T-cell (primary cell): ENCODE data around the gene HADHB. TPM values are rescaled to one million over a fixed set of nuclear protein-coding genes. Genes with fewer than 3 reads are reported as not detected.
A peak's percentile ranks its signal among the peaks of the same experiment; 100 is the strongest.
"Not testable (repeated sequence)": the region's sequence is repeated elsewhere in the genome, so short reads cannot be mapped to it uniquely, and the experiment has no call there.

ENCODE experiments used
- ATAC-seq, 4 experiments: fragments of 200-7000 bp in 3 of 4; fragments of 150-1000 bp in 1 of 4; cut with Tn5 transposase; replicated peaks in 1 of 4; 1 replicate in 3 of 4; 2 replicates in 1 of 4; pipeline ENCODE4 v1.10.0; 2021; ENCODE audit warnings: moderate library complexity in 3 of 4, mild to moderate bottlenecking in 2 of 4, moderate number of reproducible peaks in 1 of 4
- CTCF ChIA-PET, 2 donors: fragments of 300-600 bp; sonication (Branson Sonifier 250); formaldehyde crosslinking; loops; one replicate each; lab custom pipeline; 2022; ENCODE audit warnings: antibody characterized with exemption in 2 of 2; lab: Charles Lee
- POLR2A ChIA-PET, 2 donors: fragments of 300-600 bp; sonication (Branson Sonifier 250); formaldehyde crosslinking; loops; one replicate each; lab custom pipeline; 2022; ENCODE audit warnings: antibody characterized with exemption in 2 of 2; lab: Charles Lee
- DNase-seq, 35 experiments: peaks; one replicate each; pipeline versions ENCODE4 v3.0.0 to v3.0.0-alpha.2; 2013 to 2023
- H3K27ac ChIP-seq: one replicate; pipeline ENCODE4 v1.5.1; 2013; ENCODE audit warnings: low read length
- H3K27me3 ChIP-seq, 2 experiments: replicated peaks in 1 of 2; 1 replicate in 1 of 2; 2 replicates in 1 of 2; pipeline versions ENCODE4 v1.6.1 to v1.7.0; 2013; ENCODE audit warnings: low read length in 1 of 2, mixed read lengths in 1 of 2; ENCODE audit not compliant: control insufficient read depth in 2 of 2, insufficient read depth in 2 of 2; ENCODE audit errors: extremely low read depth in 1 of 2
- H3K36me3 ChIP-seq, 2 donors: 1 replicate in 1 of 2; 2 replicates in 1 of 2; pipeline versions ENCODE4 v1.6.1 to v1.7.0; 2013; ENCODE audit warnings: low read length in 1 of 2; ENCODE audit not compliant: control insufficient read depth in 2 of 2, insufficient read depth in 1 of 2; ENCODE audit errors: extremely low read depth in 1 of 2
- H3K4me1 ChIP-seq, 2 experiments: 1 replicate in 1 of 2; 2 replicates in 1 of 2; pipeline versions ENCODE4 v1.6.1 to v1.7.0; 2013; ENCODE audit warnings: low read length in 2 of 2, mixed read lengths in 1 of 2; ENCODE audit not compliant: insufficient read depth in 2 of 2, control insufficient read depth in 1 of 2; ENCODE audit errors: extremely low read depth in 1 of 2
- H3K4me3 ChIP-seq, 2 donors: 1 replicate in 1 of 2; 2 replicates in 1 of 2; pipeline versions ENCODE4 v1.5.1 to v1.7.0; 2013; ENCODE audit warnings: mild to moderate bottlenecking in 2 of 2, low read length in 1 of 2, moderate library complexity in 1 of 2; ENCODE audit not compliant: control insufficient read depth in 1 of 2; ENCODE audit errors: extremely low read depth in 1 of 2
- H3K9me3 ChIP-seq: 2 replicates; pipeline ENCODE4 v1.7.0; 2013
- H3K27ac Mint-ChIP-seq, 2 donors: one replicate each; pipeline ENCODE4 v1.8.0; 2020 to 2021; ENCODE audit warnings: mild to moderate bottlenecking in 2 of 2, mixed read lengths in 2 of 2
- H3K27me3 Mint-ChIP-seq, 2 donors: one replicate each; pipeline ENCODE4 v1.8.0; 2021 to 2022; ENCODE audit warnings: mixed read lengths in 2 of 2
- H3K36me3 Mint-ChIP-seq: one replicate; pipeline ENCODE4 v1.8.0; 2021; ENCODE audit warnings: mixed read lengths
- H3K4me1 Mint-ChIP-seq, 3 donors: one replicate each; pipeline ENCODE4 v1.8.0; 2020 to 2022; ENCODE audit warnings: mixed read lengths in 3 of 3, mild to moderate bottlenecking in 1 of 3
- H3K4me3 Mint-ChIP-seq, 3 donors: one replicate each; pipeline ENCODE4 v1.8.0; 2020 to 2022; ENCODE audit warnings: mild to moderate bottlenecking in 3 of 3, mixed read lengths in 3 of 3, moderate library complexity in 3 of 3
- H3K9me3 Mint-ChIP-seq, 3 donors: one replicate each; pipeline ENCODE4 v1.8.0; 2020 to 2022; ENCODE audit warnings: mixed read lengths in 3 of 3
- WGBS: methylation state at CpG from one replicate; pipeline ENCODE4 v1.1.5; 2013; ENCODE audit warnings: missing lambda C conversion rate; ENCODE audit not compliant: insufficient coverage; 5-methylcytosine and 5-hydroxymethylcytosine counted together
- total RNA-seq, 35 experiments: library from RNA in 6 of 35; stranded (reverse) in 6 of 35; fragments of 120-200 nt in 1 of 35; gene quantifications; one replicate each; pipeline versions ENCODE4 v1.2.1 to v1.2.4 and lab custom pipeline; 2013 to 2026

HADHB gene
- total RNA-seq, 5 donors from 2014 or later (not counting 1 experiment from before 2014, with no cell fraction given), result 44.4 to 62.9 (median 54.3) TPM

DNA sequence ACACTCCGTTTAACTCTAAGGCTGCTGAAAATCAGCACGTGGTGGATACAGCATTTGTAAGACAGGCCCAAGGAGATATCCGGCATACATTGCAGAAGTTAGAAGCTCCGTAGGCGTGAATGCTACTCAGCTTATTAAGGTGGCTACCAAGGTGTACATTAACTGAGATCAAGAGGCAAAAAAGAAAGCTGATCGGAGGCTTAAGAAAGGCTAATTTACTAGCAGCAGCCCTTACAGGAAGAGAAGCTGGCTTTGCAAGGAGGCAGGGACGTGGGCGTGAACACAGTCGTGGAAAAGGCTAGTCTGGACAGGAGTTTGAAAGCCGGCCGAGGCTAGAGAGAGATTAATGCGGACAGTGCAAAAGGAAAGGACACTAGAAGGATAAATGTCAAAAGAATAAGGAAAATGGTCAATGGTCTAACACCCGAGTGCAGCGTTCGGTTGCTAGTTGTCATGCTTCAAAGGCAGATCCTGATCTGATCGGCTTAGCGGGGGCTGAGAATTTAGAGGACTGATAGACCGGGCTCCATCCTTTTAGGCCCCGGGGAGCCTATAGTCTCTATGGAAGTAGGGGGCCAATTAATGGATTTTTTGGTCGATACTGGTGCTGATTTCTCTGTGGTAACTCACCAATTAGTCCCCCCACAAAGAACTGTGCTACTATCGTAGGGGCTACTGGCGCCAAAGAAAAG lies 55.6 kb downstream of the HADHB start:
- H3K27me3 Mint-ChIP-seq, result no peaks in the 10 kb centered on the region
- peak overlapping the region; percentile 56 to 96 for H3K4me3 ChIP-seq
- H3K9me3 ChIP-seq, result no peaks in the 10 kb centered on the region
- POLR2A ChIA-PET, result interaction anchor here in 1 of 2 donors (0.5 kb wide), 1 partner anchor 427 kb away, joined by 12 read pairs; no protein-coding TSS in a partner anchor
- H3K27ac Mint-ChIP-seq, result no peak overlapping the region
- H3K4me1 ChIP-seq, result peaks cover 3 to 30% of the 10 kb centered on the region in 2 experiments
- H3K36me3 ChIP-seq, result peaks cover 0 to 5% of the 10 kb centered on the region in 2 donors
- WGBS, result 60% methylated on average over 17 of the region's 22 CpGs
- ATAC-seq, result peak; percentile 30 to 55 (median 40)
- H3K27me3 ChIP-seq, result peaks cover 0 to 6% of the 10 kb centered on the region in 2 experiments
- H3K27ac ChIP-seq, result peak overlapping the region; percentile 50
- CTCF ChIA-PET, result interaction anchor here in 1 of 2 donors (0.6 to 1.0 kb wide), 2 partner anchors 19 to 56 kb away, joined by 3 to 6 read pairs; partner anchors contain the start of genes HADHA and HADHB
- no peak overlapping the region for H3K4me3 Mint-ChIP-seq
- H3K36me3 Mint-ChIP-seq, result no peaks in the 10 kb centered on the region
- peak in 9 of 35 experiments; percentile 3 to 47 (median 9) for DNase-seq
- peaks cover 0 to 3% (median 0%) of the 10 kb centered on the region in 3 donors for H3K4me1 Mint-ChIP-seq
- no peaks in the 10 kb centered on the region for H3K9me3 Mint-ChIP-seq

DNA sequence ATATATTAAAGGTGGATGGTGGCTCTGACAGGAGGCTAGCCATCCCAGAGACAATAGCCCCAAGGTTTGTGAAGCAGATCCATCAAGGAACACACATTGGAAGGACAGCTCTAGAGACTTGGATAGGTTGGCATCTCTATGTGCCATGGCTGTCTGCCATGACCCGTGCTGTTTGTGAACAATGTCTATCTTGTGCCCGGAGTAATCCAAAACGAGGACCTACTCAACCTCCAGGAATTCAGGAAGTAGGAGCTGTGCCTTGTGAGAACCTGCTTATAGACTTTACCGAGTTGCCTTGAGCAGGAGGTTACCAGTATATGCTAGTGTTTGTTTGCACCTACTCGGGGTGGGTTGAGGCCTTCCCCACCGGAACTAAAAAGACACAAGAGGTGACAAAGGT lies 58.1 kb downstream of the HADHB start:
- ChIA-PET POLR2A (interaction anchor here in 1 of 2 donors (0.6 kb wide), 2 partner anchors 11 to 39 kb away, joined by 3 read pairs; no protein-coding TSS in a partner anchor), CTCF (no interaction called here)
- WGBS, result 98% methylated on average over 5 of the region's 6 CpGs
- H3K4me3 Mint-ChIP-seq, result no peak overlapping the region
- H3K36me3 Mint-ChIP-seq, result no peaks in the 10 kb centered on the region
- Histone ChIP-seq H3K4me3 (no peak overlapping the region), H3K36me3 (peaks cover 0 to 5% of the 10 kb centered on the region in 2 donors), H3K27ac (no peak overlapping the region), H3K27me3 (peaks cover 0 to 6% of the 10 kb centered on the region in 2 experiments), H3K4me1 (peaks cover 3 to 30% of the 10 kb centered on the region in 2 experiments), H3K9me3 (no peaks in the 10 kb centered on the region)
- H3K9me3 Mint-ChIP-seq, result no peaks in the 10 kb centered on the region
- DNase-seq (no peak), ATAC-seq (no peak)
- H3K27me3 Mint-ChIP-seq, result no peaks in the 10 kb centered on the region
- H3K27ac Mint-ChIP-seq, result no peak overlapping the region
- H3K4me1 Mint-ChIP-seq, result peaks cover 0 to 6% (median 0%) of the 10 kb centered on the region in 3 donors

DNA sequence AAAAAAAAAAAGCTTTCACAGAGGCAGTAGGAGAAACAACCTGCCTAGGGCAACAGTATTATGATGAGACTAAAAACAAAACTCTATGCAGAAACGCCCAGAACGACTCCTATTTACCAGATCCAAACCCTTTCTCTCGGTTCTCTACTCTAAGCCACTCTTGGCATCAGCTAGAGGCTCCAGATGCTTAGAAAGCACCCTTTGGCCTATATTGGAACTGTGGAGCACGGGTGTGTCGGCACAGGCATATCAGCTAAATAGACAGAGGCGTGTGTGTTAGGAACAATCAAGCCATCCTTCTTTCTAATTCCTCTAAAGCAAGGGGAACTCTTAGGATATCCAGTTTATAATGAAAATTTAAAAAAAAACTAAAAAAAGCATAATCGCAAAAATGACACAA lies 60.4 kb downstream of the HADHB start:
- ChIA-PET CTCF (interaction anchor here in 1 of 2 donors (0.5 kb wide), 1 partner anchor 420 kb away, joined by 3 read pairs; no protein-coding TSS in a partner anchor), POLR2A (interaction anchor here in 1 of 2 donors (0.6 kb wide), 1 partner anchor 9 kb away, joined by 3 read pairs; no protein-coding TSS in a partner anchor)
- H3K9me3 ChIP-seq, H3K4me1 Mint-ChIP-seq, H3K27me3 ChIP-seq, H3K4me3 Mint-ChIP-seq, H3K27ac Mint-ChIP-seq, H3K36me3 Mint-ChIP-seq, ATAC-seq, H3K4me3 ChIP-seq, H3K27me3 Mint-ChIP-seq, H3K27ac ChIP-seq, H3K36me3 ChIP-seq, H3K9me3 Mint-ChIP-seq, DNase-seq: not testable (repeated sequence)
- WGBS, result 89% methylated on average over 4 of the region's 7 CpGs
- H3K4me1 ChIP-seq, result peaks cover 1 to 13% of the 10 kb centered on the region in 2 experiments

DNA sequence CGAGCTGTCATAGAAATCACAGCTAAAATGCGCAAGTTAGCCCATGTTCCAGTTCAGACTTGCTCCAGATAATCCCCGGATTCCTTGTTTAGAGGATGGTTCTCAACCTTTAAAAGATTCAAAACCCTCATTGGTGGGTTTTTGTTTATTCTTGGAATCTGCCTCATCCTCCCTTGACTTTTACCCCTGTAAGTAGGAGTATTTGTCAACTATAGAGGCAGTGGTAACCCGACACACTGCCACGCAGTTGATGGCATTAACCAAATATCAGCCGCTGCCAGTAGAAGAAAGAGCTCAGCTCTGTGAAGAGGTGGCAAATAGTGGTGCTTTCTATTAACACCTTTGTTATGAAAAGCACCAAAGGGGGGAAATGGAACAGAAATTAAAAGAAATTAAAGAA lies 60.8 kb downstream of the HADHB start:
- no peaks in the 10 kb centered on the region for H3K27me3 ChIP-seq
- H3K9me3 Mint-ChIP-seq, result no peaks in the 10 kb centered on the region
- DNase-seq, result no peak
- H3K9me3 ChIP-seq, result no peaks in the 10 kb centered on the region
- ChIA-PET CTCF (interaction anchor here in 1 of 2 donors (0.5 kb wide), 1 partner anchor 420 kb away, joined by 3 read pairs; no protein-coding TSS in a partner anchor), POLR2A (no interaction called here)
- peaks cover 10% of the 10 kb centered on the region for H3K36me3 Mint-ChIP-seq
- WGBS, result 67% methylated on average over 1 of the region's 6 CpGs
- H3K36me3 ChIP-seq, result peaks cover 3 to 5% of the 10 kb centered on the region in 2 donors
- no peak overlapping the region for H3K27ac Mint-ChIP-seq
- peaks cover 0 to 6% (median 0%) of the 10 kb centered on the region in 3 donors for H3K4me1 Mint-ChIP-seq
- H3K4me1 ChIP-seq, result peaks cover 0 to 8% of the 10 kb centered on the region in 2 experiments
- no peak overlapping the region for H3K4me3 ChIP-seq
- no peak for ATAC-seq
- no peak overlapping the region for H3K4me3 Mint-ChIP-seq
- no peak overlapping the region for H3K27ac ChIP-seq
- H3K27me3 Mint-ChIP-seq, result no peaks in the 10 kb centered on the region

DNA sequence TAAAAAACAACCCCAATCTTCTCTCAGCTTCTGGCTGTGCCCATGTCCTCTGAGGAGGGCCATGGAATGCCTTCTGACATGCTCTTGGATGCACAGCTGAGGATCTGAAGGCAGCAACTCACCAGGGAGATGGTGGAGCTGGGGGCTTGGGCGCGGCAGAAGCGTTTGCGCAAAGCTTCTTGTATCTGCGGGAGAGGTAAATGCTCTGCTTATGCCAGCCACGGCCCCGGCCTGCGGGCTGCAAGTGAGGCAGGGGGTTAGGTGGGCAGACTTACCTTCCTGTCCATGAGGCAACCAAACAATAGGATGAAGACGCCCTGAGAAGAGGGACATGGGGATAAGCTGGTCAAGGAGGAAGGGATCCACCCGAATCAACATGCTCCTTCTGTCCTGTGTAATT lies 65.2 kb downstream of the HADHB start:
- WGBS, result 90% methylated on average over 8 of the region's 10 CpGs
- H3K27me3 Mint-ChIP-seq, result no peaks in the 10 kb centered on the region
- peaks cover 0 to 3% of the 10 kb centered on the region in 2 donors for H3K36me3 ChIP-seq
- H3K9me3 Mint-ChIP-seq, result no peaks in the 10 kb centered on the region
- H3K4me1 ChIP-seq, result no peaks in the 10 kb centered on the region
- DNase-seq (no peak), ATAC-seq (no peak)
- H3K4me3 Mint-ChIP-seq, result no peak overlapping the region
- H3K4me1 Mint-ChIP-seq, result peaks cover 0 to 3% (median 0%) of the 10 kb centered on the region in 3 donors
- no peaks in the 10 kb centered on the region for H3K27me3 ChIP-seq
- ChIA-PET CTCF (no interaction called here), POLR2A (no interaction called here)
- H3K4me3 ChIP-seq, result no peak overlapping the region
- no peak overlapping the region for H3K27ac ChIP-seq
- no peak overlapping the region for H3K27ac Mint-ChIP-seq
- peaks cover 15% of the 10 kb centered on the region for H3K36me3 Mint-ChIP-seq
- H3K9me3 ChIP-seq, result no peaks in the 10 kb centered on the region

DNA sequence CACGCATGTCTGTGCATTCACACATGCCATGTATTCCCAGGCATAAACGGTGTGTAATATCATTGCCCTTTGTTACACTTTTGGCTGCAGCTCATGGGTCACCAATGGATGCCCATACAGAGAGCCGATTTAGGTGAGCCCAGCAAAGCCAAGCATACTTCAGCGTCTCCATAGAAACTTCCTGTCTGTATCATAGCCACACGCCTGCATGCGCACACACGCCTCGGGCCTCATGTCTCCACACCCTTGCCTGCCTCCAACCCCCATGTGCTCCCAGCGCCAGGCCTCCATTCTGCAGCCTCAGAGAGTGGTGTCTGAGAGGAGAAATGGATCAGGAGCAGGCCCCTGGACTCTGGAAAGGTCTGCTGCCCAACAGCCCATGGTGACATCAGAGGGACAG lies 67.7 kb downstream of the HADHB start:
- H3K4me1 ChIP-seq, result no peaks in the 10 kb centered on the region
- 91% methylated on average over 4 of the region's 9 CpGs for WGBS
- Mint-ChIP-seq H3K27me3 (no peaks in the 10 kb centered on the region), H3K36me3 (peaks cover 18% of the 10 kb centered on the region), H3K4me1 (no peaks in the 10 kb centered on the region), H3K27ac (no peak overlapping the region), H3K4me3 (no peak overlapping the region), H3K9me3 (no peaks in the 10 kb centered on the region)
- H3K4me3 ChIP-seq, result no peak overlapping the region
- POLR2A ChIA-PET, result no interaction called here
- no peak overlapping the region for H3K27ac ChIP-seq
- H3K9me3 ChIP-seq, result no peaks in the 10 kb centered on the region
- CTCF ChIA-PET, result no interaction called here
- ATAC-seq (no peak), DNase-seq (no peak)
- H3K36me3 ChIP-seq, result peaks cover 0 to 3% of the 10 kb centered on the region in 2 donors
- H3K27me3 ChIP-seq, result no peaks in the 10 kb centered on the region
